GM19025 (cell line): ENCODE measurements around the gene QSOX2.
A peak's percentile ranks its signal among the peaks of the same experiment; 100 is the strongest.
"Not testable (repeated sequence)": the region's sequence is repeated elsewhere in the genome, so short reads cannot be mapped to it uniquely, and the experiment has no call there.

Experiments
- ATAC-seq: cut with Tn5 transposase; IDR thresholded peaks from one replicate; pipeline ENCODE4 v1.9.1; 2021; ENCODE audit warnings: mild to moderate bottlenecking, low read depth, moderate library complexity; ENCODE audit not compliant: unreplicated experiment

The QSOX2 gene

DNA sequence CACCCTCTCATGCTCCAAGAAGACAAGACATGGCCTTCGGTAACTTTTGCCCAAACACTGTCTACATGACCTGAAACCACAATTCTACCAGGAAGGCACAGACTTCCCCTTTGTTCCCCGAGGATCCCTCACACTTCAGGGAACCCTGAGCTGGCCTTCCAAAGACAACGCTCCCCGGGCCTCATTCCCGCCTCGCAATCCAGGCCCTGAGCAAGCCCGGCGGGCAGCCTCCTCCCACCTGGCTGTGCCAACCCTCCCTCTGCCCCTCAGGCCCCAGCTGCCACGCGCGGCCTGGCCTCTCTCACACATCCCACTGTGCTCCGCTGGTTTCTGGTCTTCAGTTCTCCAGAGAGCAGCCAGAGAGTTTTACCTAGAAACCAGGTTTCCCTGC is 7.3 kb downstream of the QSOX2 start:
- ATAC-seq, result no peak

DNA sequence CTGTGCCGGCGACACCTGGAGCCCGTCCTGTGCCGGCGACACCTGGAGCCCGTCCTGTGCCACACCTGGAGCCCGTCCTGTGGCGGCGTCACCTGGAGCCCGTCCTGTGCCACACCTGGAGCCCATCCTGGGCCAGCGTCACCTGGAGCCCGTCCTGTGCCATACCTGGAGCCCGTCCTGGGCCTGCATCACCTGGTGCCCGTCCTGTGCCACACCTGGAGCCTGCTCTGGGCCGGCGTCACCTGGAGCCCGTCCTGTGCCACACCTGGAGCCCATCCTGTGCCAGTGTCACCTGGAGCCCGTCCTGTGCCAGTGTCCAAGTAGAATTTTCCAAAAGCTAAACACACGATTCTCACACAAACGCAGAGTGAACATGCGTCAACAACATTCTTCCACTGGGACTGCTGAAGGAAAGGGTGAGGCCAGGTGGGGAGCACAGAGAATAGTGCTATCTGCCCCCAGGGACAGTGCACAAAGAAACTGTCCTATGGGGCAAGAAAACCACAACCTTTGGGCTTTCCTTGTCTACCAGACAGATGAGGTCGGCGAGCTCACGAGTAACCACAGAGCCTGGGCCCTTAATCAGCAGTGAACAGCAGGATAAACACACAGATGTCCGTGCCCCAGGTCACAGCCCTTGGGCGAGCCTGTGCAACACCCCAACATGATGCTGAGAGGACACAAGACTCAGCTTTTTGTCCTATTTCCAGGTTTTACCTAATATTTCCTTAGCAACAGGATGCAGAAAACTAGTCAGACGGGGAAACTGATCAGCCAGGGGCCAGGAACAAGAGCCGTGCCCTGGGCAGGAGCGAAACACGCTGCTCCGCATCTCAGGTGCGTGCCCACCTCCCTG is 7.9 kb downstream of the QSOX2 start:
- ATAC-seq, result no peak

DNA sequence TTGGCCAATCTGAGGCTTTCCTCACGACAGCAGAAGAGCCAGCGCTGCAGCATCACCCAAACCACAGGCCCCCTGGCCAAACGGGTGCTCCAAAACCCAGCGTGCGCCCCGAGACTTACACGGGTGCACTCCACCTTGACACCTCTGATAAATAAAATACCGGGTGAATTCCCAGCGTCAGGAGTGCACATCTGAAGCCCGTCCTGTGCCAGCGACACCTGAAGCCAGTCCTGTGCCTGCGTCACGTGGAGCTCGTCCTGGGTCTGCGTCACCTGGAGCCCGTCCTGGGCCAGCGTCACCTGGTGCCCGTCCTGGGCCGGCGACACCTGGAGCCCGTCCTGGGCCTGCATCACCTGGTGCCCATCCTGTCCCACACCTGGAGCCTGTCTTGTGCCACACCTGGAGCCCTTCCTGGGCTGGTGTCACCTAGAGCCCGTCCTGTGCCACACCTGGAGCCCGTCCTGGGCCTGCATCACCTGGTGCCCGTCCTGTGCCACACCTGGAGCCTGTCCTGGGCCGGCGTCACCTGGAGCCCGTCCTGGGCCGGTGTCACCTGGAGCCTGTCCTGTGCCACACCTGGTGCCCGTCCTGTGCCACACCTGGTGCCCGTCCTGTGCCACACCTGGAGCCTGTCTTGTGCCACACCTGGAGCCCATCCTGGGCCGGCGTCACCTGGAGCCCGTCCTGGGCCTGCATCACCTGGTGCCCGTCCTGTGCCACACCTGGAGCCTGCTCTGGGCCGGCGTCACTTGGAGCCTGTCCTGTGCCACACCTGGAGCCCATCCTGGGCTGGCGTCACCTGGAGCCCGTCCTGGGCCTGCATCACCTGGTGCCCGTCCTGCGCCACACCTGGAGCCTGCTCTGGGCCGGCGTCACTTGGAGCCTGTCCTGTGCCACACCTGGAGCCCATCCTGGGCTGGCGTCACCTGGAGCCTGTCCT is 8.9 kb downstream of the QSOX2 start:
- not testable (repeated sequence) for ATAC-seq

DNA sequence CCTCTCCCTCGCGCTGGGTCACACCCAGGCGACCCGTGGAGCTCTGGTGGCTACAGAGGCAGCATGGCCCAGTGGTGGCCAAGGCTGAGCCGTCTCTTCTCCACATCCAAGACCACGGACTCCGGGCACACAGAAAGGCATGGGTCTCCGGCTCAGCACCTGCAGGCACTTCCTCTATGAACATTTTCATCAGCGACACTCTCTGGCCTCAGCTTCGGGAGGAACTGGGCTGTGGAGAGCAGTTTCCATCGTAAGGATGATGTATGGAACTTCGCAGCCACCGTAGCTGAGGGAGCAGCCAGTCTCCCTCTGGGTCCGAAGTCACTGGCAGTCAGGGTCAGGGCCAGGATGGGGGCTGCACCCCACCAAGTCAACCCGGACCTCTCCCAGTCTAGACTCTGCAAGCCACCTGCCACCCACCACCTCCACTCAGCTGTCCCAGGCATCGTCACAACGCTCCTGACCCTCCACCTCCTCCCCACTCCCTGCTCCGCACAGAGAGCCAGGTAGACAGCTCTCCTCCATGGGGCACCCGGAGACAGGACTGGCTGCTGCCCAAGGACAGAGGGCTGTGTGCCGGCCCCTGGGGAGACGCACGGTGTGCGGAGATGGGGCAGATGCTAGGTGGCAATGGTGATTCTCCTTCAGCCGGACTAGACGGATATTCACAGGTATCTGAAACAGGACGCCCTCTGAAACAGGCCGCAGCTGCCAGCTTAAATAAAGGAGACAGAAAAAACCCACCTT is 9.7 kb downstream of the QSOX2 start:
- no peak for ATAC-seq

DNA sequence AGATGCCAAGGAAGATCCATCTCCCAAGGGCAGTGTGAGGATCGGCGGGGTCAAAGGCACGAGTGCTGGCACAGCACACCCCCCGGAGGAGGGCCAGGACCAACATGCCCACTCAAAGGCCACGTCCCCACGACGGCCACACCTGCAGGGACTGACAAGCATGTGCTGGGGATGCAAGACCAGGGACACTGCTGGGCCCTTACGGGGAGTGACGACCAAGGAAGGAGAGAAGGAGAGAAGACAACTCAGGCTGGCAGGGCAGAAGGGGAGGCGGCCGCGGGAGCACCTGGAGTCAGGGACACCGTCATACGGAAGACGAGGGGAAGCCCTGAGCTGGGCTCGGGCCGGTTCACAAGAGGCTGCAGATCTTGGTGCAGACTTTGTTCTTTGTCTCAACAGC is 10.4 kb downstream of the QSOX2 start:
- no peak for ATAC-seq

DNA sequence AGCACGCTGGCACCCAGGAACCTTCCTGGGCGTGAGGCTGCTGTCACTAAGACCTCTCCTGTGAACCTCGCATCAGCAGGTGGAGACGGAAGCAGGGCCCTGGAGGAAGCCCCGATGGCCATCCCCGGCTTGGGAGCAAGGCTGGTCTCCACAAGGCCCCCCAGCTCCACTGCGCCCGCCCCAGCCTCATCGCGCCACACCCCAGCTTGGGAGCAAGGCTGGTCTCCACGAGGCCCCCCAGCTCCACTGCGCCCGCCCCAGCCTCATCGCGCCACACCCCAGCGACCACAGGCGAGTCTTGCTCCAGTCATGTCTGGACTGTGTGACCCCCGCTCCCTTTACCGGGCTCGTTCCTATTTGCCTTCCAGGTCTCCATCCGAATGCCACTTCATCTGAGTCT is 11.0 kb downstream of the QSOX2 start:
- ATAC-seq, result no peak

DNA sequence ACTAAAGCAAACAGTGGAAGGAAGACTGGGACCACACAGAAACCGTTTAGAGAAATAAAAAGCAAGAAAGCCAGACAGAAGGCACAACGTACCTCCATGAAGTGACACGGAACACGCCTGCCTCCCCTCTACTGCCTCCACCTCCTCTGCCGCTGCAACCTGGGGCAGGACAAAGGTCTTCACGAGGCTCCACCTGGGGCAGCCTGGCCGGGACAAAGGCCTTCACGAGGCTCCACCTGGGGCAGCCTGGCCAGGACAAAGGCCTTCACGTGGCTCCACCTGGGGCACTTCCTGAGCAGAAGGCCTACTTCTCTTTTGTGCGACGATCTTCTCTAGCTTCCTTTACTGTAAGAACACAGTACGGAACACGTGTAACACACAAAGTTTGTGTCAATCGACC is 11.7 kb downstream of the QSOX2 start:
- no peak for ATAC-seq

DNA sequence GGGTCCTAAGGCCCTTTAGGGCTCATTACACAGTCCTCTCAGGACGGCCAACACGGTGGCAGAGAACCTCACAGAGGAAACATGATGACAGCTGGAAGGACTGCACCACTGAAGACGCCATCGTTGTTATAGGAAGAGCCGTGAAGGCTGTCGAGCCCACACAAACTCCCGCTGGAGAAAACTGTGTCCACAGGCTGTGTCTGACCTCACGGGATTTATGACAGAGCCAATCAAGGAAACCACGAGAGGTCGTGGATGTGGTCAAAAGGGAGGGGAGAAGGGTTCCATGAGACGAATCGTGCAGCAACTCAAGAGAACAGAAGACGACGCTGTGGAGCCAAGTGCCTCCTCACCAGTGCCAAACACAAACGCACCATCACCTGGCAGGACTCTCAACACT is 12.2 kb downstream of the QSOX2 start:
- no peak for ATAC-seq

DNA sequence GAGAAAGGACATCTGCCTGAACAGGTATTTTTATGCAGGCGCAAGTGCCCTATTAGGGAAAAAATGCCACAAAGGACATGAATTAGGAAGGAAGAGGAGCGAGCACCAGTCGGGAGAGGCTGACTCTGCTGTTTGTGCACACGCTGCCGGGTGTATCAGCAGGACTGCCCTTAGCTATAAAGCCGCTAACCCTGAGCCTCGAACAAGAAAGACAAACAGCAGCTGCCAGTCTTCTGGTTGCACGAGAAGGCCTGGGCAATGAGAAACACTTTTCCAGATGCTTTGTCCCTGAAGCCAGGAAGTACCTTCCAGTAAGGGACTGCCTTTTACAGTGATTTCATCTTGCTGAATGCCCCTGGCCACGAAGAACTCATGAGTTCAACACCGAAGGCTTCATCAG is 12.6 kb downstream of the QSOX2 start:
- ATAC-seq, result no peak

DNA sequence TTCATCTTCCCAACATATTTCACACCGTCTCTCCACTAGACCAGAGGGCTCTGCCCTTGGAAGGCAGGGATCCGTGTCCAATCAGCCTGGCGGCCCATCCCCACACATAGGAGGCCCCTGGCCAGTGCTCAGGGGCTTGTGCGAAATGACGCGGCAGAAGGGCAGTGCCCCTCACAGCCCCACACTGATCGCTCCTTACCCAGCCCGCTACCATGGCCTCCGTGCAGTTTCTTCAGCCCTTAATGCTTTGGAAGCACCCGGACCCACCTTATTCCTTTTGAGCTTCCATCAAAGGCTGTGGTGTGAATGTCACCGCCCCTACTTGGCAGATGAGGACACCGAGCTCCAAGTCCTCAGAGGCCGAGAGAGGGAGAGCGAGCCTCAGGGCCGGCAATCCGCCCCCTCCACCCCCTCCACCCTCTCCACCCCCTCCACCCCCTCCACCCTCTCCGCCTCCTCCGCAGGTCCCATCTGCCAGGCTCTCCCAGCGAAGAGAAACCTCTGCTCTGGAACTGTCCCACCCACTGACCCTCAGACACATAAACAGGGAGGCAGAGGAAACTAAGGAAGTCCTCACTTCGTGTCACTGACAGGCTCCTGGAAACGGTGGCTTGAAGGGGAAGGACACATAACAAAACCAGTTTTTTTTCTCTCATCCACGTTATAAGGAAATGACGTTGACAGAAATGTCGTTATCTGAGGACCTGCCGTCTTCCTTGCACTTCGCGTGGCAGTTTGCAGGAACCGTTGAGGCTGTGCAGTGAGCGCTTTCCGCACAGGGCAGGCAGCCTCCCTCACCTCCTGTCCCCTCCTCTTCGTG is 13.9 kb downstream of the QSOX2 start:
- no peak for ATAC-seq

DNA sequence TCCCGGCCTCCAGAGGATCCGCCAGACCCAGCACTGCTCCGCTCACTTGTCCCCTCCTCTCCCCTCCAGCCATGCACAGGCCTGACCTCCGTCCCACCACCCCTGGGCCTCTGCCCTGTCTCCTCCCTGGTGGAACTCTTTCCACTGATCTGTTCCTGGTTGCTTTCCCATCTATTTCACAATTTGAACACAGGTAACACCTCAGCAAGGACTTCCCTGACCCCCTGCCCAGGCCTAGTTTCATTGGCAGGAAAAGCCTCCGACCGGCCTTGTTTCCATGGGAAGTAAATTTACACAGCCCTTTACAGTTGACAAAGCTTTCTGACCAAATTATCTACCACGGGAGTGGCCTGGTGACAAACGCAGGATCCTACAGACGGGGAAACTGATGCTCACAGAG is 14.8 kb downstream of the QSOX2 start:
- no peak for ATAC-seq

DNA sequence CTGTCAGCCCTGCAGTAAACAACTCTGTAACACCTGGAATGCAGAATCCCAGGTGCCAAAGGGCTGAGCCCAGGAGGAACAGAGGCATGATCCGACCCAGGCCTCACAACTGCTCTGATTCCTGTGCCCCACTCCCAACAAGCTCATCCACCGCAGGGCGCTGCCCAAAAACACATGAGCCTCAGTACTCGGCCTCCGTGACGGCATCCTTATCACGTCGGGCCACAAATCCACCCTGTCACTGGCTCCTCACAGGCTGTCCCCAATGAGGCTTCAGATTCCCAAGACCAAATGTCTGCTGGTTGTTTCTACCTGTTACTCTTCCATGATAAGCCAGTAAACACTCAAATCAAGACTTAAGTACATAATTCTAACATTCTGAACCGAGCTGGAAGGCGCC is 15.2 kb downstream of the QSOX2 start:
- ATAC-seq, result no peak

DNA sequence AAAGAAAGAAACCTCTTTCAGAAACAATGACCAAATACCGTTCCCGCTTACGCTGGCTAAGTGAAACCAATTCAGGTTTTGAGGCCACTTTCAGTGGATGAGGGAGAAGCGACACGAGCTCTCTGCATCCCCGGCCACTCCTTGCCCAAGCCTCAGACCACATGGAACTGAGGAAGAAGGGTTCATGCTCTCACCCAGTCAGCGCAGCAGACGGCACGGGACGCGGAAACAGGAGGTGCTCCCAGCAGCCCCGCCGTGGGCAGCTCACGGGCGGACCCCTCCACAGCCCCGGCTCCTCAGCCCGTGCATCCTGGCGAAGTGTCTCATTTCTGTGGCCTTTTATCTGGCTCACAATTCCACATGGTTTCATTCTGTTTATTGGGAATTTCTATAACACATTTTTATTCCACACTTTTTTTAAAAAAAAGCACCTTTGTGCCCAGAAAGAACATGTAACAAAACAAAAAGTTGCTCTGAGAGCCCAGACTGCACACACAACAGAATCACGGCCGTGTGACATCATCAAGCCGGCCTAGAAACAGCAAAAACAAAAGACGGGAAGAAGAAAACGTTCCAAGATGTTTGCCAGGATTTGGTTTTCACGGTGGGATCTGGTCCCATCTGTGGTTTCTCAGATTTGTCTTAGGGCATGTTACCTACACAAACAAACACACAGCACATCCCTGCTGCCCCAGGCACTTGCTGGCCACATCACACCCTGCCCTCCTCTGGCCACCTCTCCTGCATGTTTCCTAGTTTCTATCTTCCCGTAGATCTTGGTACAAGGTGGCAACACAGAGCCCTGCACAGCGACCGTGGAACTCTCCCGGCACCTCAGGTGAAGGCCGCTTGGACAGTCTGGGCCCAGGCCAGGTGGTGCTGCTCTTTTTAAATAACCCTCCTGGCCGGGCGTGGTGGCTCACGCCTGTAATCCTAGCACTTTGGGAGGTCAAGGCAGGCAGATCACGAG is 16.2 kb downstream of the QSOX2 start:
- ATAC-seq, result no peak

DNA sequence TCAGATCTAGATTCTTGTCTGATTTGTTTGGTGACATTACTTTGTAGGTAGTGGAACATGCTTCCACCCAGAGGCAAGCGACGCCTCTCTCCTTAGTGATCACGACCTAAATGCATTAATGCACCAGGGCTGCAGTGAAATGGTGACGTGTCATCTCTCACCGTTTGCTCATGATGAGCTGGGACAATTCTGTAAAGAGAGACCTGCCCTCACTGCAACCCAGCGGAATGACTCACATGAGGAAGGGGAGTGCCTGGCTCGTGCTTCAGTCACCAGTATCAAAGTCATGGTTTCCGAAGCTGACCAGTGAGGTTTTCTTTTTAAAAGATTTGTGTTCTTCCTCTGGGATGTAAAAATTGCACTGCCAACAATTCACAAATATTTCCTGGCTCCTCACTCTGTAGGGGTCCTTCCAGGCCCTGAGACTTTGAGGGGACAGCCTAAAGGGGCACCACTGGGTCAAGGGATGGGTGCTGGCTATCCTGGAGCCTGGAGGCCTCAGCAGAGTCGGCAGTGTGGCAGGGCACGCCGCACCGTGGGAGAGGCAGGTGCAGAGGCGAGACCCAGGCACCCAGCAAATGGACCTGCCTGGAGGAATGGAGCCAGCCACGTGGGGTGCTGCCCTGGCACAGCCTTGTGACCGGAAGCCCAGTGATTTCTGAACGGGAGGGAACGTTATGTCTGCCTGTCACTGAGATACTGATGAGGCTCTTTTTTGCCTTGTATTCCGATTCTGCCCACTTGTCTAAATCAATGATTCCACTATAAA is 17.3 kb downstream of the QSOX2 start:
- ATAC-seq, result no peak

DNA sequence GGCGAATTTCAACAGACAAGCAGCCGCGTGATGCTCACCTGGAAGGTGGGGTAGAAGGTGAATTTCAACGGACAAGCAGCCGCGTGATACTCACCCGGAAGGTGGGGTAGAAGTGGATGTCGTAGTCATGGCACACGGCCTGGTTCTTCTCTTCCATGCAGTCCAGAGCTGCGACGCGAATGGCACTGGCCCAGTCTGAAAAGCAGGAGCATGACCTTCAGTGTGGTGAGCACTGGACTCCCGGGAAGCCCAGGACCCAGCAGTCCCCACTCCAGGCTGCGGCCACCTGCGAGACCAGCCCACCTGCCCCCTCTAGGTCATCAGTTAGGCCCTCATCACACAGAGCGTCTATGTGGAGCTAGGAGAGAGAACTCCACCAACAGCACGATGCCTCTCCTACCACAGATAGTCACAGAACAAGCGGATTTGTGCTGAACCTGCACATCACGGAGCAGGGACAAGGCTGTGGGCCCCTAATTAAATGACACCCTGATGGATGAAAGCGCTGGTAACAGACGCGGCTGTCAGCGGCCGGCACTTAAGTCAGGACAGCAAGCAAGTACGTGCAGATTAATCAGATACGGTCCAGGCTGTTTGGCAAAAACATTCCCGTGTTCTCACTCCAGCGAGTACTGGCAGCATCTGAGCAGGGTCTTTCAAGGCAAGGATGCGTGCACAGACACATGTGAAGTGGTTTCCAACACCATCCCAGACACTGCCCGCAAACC is 18.8 kb downstream of the QSOX2 start:
- no peak for ATAC-seq

DNA sequence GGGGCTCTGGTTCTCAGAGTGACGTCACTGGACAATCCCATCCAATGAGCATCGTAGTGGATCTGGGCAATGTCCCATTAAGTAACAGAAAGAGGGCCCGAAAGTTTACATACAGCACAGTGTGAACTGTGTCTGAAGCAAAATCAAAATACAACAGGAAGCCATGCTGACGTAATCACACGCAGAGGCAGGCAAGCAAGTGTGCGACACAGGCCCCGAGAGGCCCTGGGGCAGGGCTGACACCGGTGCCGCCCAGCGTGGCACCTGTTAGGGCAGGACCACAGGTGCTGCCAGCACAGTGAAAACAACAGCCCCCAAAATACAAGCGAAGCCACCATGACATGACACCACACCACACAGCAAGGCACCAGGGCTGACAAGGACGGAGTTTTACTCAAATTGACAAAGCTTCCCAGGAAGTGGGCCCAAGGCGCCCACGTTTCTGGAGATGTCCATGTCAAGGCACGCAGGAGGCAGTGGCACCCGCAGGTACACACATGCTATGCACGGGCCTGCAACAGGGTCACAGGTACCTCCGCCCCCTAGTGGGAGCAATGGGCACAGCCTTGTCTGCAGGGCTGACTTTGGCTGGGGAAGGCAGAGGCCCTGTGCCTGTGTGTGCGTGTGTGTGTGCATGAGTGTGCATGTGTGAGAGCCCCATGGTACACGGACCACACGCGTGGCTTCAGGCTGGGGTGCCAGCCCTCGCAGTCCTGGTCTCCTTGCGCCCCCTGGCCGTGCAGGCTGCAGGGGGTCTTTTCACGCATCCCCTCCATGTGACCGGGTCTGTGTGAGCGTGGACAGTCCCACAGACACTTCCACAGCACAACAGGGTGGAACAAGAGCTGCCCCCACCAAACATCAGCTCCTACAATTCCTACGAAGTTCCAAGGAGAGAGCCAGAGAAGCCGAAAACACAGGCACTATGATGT is 19.6 kb downstream of the QSOX2 start:
- ATAC-seq, result peak; percentile 60

DNA sequence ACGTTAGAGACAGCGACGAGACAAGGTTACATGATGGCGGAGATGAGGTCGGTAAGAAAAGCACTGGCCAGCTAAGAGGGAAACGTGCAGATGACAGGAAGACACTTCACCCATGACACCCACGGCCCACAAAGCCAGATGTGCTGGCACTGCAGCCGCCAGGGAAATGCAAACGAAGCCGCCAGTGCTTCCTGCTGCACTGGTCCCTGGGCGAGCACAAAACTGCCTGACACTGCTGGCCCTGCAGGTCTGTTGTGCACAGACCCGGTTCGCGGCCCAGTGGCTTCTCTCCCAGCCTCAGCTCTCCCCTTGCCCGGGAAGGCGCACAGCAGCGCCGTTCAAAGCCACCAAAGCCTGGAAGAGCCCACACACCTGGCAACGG is 20.3 kb downstream of the QSOX2 start:
- peak; percentile 56 for ATAC-seq
